Stimulated activated CD4-positive, alpha-beta T cell treated with anti-CD3 and anti-CD28 coated beads, Interleukin-12 subunit alpha, Interleukin-12 subunit beta, amount 100 ng/mL, for 24 hours (primary cell): Measurements from ENCODE around the gene CPT1B.

Experiments
- DNase-seq, 2 experiments: peaks; one replicate each; pipeline ENCODE4 v3.0.0-alpha.2; 2020; ENCODE audit warnings: low read depth in 2 of 2

Gene CPT1B

DNA sequence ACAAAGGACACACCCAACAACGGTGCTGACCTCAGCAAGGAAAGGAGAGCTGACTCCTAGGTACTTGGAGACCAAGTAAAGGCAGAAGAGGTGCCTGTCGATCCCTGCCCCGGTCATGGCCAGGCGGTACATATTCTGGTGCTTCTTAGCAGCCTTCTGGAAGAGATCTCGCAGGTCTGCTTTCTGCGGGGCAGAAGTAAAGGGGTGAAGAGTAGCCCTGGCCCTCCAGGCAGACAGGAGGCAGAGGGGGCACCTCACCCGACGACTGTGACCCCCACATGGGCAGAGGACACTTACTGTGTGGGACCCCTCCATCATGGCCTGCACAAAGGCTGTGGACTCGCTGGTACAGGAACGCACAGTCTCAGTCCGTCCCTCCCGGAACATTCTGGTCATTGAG lies 7.4 kb downstream of the CPT1B start:
- no peak for DNase-seq

- DNase-seq = no peak
Observed at GRCh38 chr22:50569896-50570535, 8.2 kb downstream of the CPT1B start.

- DNase-seq = no peak
Observed at GRCh38 chr22:50569041-50569459, 9.2 kb downstream of the CPT1B start.

DNA sequence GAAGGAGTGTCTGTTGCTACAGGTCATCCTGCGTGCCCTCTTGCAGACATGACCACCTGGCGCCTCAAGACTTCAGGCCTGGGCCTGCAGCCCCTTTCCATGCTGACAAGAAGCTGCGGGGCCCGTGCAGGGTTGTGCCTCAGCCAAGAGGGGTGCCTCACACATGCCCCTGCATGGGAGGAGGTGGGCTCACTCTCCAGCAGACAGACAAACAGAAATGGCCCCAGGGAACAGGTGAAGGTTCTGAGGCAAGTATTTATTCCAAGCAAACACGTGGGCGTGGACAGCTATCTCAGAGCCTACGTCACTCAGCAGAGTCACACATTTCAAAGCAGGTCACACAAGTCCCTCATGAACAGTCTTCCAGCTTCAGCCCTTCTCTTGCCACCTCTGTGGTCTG lies 9.6 kb downstream of the CPT1B start:
- no peak for DNase-seq

- DNase-seq = no peak
Observed at GRCh38 chr22:50567721-50568252, 10.4 kb downstream of the CPT1B start.

DNA sequence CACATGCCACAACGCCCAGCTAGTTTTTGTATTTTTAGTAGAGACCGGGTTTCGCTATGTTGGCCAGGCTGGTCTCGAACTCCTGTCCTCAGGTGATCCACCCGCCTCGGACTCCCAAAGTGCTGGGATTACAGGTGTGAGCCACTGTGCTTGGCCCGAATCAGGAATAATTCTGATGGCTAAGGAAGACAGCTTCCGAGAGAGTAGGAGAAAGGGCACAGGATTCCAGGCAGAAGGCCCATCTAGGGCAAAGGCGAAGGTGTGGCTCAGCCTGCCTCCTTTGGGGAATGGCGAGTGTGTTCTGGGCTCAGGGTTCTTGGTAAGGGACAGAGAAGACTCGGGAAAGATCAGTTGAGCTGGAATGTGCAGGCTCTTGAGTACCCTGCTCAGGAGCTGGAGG lies 13.9 kb downstream of the CPT1B start:
- DNase-seq = no peak

GRCh38 chr22:50563413-50564160 lies 14.6 kb downstream of the CPT1B start:
- DNase-seq = no peak

GRCh38 chr22:50562523-50563412 lies 15.5 kb downstream of the CPT1B start, which contains the start of gene SYCE3:
TSS of gene SYCE3 (minus strand) at chr22:50562919. CDS start at chr22:50556405, 6,514 bp downstream.
- DNase-seq = peak; percentile 96 to 98

DNA sequence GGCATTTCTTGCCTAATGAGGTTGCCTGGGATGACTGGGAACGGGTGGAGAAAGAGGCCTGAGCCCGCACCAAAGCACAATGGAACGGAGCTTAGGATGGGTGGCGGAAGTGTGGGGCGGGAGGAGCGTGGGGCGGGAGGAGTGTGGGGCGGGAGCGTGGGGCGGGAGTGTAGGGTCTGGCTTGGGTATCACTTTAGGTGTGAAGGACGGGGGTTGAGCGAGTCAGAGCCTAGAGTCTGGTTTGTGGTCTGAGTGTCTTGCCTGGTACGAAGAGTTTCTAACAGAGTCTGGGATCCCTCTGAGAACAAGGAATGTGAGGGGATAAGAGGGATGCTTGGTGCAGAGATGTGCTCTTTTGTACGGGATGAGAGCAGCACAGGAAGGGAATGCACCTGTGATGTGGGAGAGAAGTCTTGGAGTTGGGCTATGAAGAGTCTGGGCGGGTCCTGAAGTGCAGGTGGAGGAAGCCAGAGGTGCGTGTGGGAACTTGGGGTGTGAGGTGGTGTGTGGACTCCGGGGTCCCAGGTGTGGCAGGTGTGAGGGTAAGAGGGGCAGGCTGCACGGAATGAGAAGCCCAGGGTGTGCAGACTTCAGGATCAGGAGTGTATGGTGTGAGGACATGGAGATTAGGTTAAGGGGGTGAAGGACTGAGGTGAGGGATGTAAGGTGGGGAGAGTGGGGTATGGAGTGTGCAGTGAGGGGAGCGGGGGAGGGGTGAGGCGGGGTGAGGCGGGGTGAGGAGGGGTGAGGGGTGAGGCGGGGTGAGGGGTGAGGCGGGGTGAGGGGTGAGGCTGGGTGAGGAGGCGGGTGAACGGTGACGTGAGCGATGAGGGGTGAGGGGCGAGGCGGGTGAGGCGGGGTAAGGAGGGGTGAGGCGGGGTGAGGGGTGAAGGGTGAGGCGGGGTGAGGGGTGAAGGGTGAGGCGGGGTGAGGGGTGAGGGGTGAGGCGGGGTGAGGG lies 16.5 kb downstream of the CPT1B start:
- no peak for DNase-seq

DNA sequence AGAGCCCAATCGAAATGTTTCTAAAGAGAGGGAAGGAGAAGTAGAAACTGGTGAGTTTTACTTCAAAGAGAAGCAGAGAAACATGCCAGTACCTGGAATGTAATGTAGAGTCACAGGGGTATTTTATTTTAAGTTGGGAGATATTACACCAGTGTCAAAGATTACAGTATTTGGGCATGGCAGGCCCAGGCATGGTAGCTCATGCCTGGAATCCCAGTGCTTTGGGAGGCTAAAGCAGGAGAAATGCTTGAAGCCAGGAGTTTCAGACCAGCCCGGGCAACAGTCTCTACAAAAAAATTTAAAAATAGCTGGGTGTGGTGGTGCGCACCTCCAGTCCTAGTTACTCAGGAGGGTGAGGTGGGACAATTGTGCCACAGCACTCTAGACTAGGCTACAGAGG lies 18.2 kb downstream of the CPT1B start:
- no peak for DNase-seq

- no peak for DNase-seq
Observed at GRCh38 chr22:50556703-50557102, 21.5 kb downstream of the CPT1B start.

DNA sequence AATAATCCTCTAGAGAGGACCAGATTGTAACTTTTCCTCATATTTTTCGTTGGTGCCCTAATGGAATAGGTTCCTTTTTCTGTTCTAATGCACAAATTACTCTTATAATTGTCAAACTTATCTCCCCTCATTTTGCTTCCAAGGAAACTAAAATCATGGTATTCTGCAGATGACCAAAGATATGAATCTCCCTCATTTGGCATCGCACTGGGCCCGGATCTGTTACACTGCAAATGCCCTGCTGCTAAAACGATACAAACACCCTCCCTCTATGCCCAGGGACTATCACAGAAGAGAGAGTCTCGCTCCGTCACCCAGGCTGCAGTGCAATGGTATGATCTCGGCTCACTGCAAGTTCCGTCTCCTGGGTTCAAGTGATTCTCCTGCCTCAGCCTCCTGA lies 24.9 kb downstream of the CPT1B start:
- no peak for DNase-seq

DNA sequence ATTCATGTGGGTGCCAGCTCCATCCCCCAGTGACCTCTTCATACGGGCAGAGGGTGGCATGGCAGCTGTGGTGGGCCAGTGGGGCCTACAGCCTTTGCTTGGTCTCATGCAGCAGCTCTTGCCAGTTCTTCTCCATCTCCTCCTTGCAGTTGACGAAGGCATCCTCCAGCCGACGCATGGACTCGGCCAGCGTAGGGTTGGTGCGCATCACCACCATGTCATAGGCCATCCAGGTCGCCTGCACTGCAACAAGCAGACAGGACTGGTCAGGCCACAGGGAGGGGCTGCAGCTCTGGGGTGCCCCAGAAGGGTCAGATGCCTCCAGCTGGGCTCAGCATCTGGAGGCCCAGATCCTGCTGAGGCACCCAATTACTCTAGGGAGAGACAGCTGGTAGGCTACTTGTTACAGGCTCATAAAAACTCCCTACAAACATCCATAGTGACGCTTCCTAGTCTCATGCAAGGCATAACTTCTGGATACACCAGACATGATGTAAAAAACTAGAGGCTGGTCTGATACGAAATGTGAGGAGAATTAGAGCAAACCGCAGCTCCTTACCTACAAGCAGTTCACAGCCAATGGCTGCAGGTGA lies 27.0 kb downstream of the CPT1B start:
- DNase-seq = no peak

DNA sequence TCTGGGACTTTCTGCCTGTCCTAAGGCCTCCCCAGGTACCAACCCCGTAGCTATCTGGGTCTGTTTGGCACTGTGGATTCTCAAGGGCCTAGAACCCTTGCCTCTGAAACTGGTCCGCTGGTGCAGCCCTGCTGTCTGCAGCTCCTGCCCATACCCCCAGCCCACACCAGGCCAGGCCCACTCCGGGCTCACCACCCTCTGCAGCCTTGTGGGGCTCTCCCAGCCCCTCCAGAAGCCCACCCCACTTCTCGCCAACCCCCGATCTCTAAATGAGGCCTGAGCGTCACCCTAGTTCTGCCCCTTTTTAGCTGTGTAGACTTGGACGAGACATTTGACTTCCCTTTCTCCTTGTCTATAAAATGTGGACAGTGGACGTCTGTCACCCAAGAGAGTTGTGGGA lies 27.8 kb downstream of the CPT1B start:
- no peak for DNase-seq

- DNase-seq = no peak
Observed at GRCh38 chr22:50548921-50549790, 29.1 kb downstream of the CPT1B start.

GRCh38 chr22:50548040-50548920 lies 29.9 kb downstream of the CPT1B start:
- no peak for DNase-seq

- DNase-seq = no peak
Observed at GRCh38 chr22:50547263-50547985, 30.8 kb downstream of the CPT1B start.
